GM19035 (cell line): ENCODE results near the gene EXOC7.

Experiments
- ATAC-seq: cut with Tn5 transposase; IDR thresholded peaks from one replicate; pipeline ENCODE4 v1.9.1; 2021; ENCODE audit not compliant: unreplicated experiment

EXOC7 gene

GRCh38 chr17:76103274-76104139 is at the start of gene EXOC7:
EXOC7 (minus strand) TSS chr17:76103787; CDS start chr17:76103692, 95 bp downstream.
- peak; percentile 90 for ATAC-seq

GRCh38 chr17:76153202-76153601 is 49.6 kb upstream of the EXOC7 start:
- no peak for ATAC-seq

- ATAC-seq, result no peak
Observed at GRCh38 chr17:76152591-76152990, 49.0 kb upstream of the EXOC7 start.

GRCh38 chr17:76151896-76152454 is 48.4 kb upstream of the EXOC7 start:
- ATAC-seq, result no peak

GRCh38 chr17:76150712-76151622 is 47.4 kb upstream of the EXOC7 start:
- no peak for ATAC-seq

- no peak for ATAC-seq
Observed at GRCh38 chr17:76149214-76149613, 45.6 kb upstream of the EXOC7 start.

- no peak for ATAC-seq
Observed at GRCh38 chr17:76148015-76148326, 44.4 kb upstream of the EXOC7 start.

GRCh38 chr17:76147211-76148014 is 43.8 kb upstream of the EXOC7 start:
- no peak for ATAC-seq

GRCh38 chr17:76146053-76146851 is 42.7 kb upstream of the EXOC7 start:
- no peak for ATAC-seq

GRCh38 chr17:76145231-76146052 is 41.9 kb upstream of the EXOC7 start:
- no peak for ATAC-seq

GRCh38 chr17:76142585-76143041 is 39.0 kb upstream of the EXOC7 start:
- no peak for ATAC-seq

- ATAC-seq, result no peak
Observed at GRCh38 chr17:76142039-76142584, 38.5 kb upstream of the EXOC7 start.

GRCh38 chr17:76141212-76142038 is 37.8 kb upstream of the EXOC7 start, which contains the start of gene FOXJ1:
FOXJ1 (minus strand) TSS chr17:76141245; CDS start chr17:76140395, 850 bp downstream.
- peak; percentile 70 for ATAC-seq

GRCh38 chr17:76140661-76141211 is 37.1 kb upstream of the EXOC7 start:
- no peak for ATAC-seq

- no peak for ATAC-seq
Observed at GRCh38 chr17:76139801-76140660, 36.4 kb upstream of the EXOC7 start.
